ENCODE measurements around the gene MUC20.

GRCh38 chr3:195690951-195691350, 29.8 kb upstream of the MUC20 start:
- TF ChIP-seq CTCF (IDR thresholded peaks at IDR 0.05) (no peak), ZFX (IDR thresholded peaks at IDR 0.05; ENCODE audit: borderline replicate concordance) (no peak)
